Body of pancreas (tissue), 4 donors: ENCODE results near the gene RPS6KA2. TPM values are rescaled to one million over a fixed set of nuclear protein-coding genes. Genes with fewer than 3 reads are reported as not detected.

ENCODE experiments used
- ATAC-seq: fragments of 150-250 bp; one replicate; pipeline ENCODE4 v1.9.1; 2016
- DNase-seq, 4 donors: peaks; one replicate each; pipeline ENCODE4 v3.0.0-alpha.2; 2019
- H3K27ac ChIP-seq, 4 donors: fragments of 200-600 bp; sonication (generic); 1 replicate in 3 of 4; 2 replicates in 1 of 4; pipeline versions ENCODE4 v1.5.1 to v1.6.1; 2016 to 2019; ENCODE audit warnings: mild to moderate bottlenecking in 1 of 4, mixed read lengths in 1 of 4, moderate library complexity in 1 of 4
- H3K27me3 ChIP-seq, 2 donors: fragments of 200-600 bp; sonication (generic); one replicate each; pipeline ENCODE4 v1.6.0; 2016; ENCODE audit warnings: mild to moderate bottlenecking in 1 of 2
- H3K36me3 ChIP-seq, 2 donors: fragments of 200-600 bp; sonication (generic); replicated peaks in 1 of 2; 2 replicates each; pipeline ENCODE4 v1.5.1; 2016; ENCODE audit warnings: low read depth in 2 of 2; ENCODE audit not compliant: insufficient read depth in 1 of 2
- H3K4me1 ChIP-seq: fragments of 200-600 bp; sonication (generic); one replicate; pipeline ENCODE4 v1.6.0; 2016
- H3K4me3 ChIP-seq, 2 donors: fragments of 200-600 bp; sonication (generic); 1 replicate in 1 of 2; 2 replicates in 1 of 2; pipeline ENCODE4 v1.5.1; 2016 to 2019
- H3K9me3 ChIP-seq, 3 donors: fragments of 200-600 bp; sonication (generic); 1 replicate in 2 of 3; 2 replicates in 1 of 3; pipeline ENCODE4 v1.5.1; 2016
- POLR2A ChIP-seq, 3 donors: fragments of 450-650 bp; IDR thresholded peaks; one replicate each; pipeline ENCODE4 v1.6.1; 2016; ENCODE audit warnings: antibody characterized with exemption in 3 of 3, mild to moderate bottlenecking in 2 of 3
- WGBS, 2 donors: methylation state at CpG; one replicate each; pipeline ENCODE4 v1.1.5; 2017; 5-methylcytosine and 5-hydroxymethylcytosine counted together
- intact Hi-C: fragments of 100-400 bp; cut with DNase I; formaldehyde crosslinking; loops from one replicate; pipeline ENCODE4 v1.15.1; 2023
- total RNA-seq, 2 donors: library from RNA; depleted of rRNA; stranded (reverse); fragments of >200 nt; gene quantifications; one replicate each; pipeline ENCODE4 v1.1.0, GENCODE V29; 2016
- TF ChIP-seq, protein P1 (sequence below), 7 experiments: fragments of 450-650 bp in 4 of 7; fragments of 200-600 bp in 3 of 7; sonication (generic) in 3 of 7; IDR thresholded peaks; one replicate each; pipeline ENCODE4 v1.5.1; 2016 to 2019; ENCODE audit warnings: antibody characterized with exemption in 7 of 7

The RPS6KA2 gene
- total RNA-seq, 2 donors from 2014 or later, result 24.4 to 53.7 TPM

- 90 to 94% methylated on average over 6 to 24 of the region's 24 CpGs for WGBS, 2 donors
- Histone ChIP-seq H3K27me3 (no peaks in the 10 kb centered on the region), H3K4me1 (no peaks in the 10 kb centered on the region), H3K36me3 (no peaks in the 10 kb centered on the region), H3K27ac (no peak overlapping the region), H3K4me3 (no peak overlapping the region), H3K9me3 (no peaks in the 10 kb centered on the region)
- no peak for TF ChIP-seq POLR2A (IDR thresholded peaks at IDR 0.05)
- TF ChIP-seq, protein P1, sequence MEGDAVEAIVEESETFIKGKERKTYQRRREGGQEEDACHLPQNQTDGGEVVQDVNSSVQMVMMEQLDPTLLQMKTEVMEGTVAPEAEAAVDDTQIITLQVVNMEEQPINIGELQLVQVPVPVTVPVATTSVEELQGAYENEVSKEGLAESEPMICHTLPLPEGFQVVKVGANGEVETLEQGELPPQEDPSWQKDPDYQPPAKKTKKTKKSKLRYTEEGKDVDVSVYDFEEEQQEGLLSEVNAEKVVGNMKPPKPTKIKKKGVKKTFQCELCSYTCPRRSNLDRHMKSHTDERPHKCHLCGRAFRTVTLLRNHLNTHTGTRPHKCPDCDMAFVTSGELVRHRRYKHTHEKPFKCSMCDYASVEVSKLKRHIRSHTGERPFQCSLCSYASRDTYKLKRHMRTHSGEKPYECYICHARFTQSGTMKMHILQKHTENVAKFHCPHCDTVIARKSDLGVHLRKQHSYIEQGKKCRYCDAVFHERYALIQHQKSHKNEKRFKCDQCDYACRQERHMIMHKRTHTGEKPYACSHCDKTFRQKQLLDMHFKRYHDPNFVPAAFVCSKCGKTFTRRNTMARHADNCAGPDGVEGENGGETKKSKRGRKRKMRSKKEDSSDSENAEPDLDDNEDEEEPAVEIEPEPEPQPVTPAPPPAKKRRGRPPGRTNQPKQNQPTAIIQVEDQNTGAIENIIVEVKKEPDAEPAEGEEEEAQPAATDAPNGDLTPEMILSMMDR (IDR thresholded peaks at IDR 0.05), result no peak
- DNase-seq, result no peak
- intact Hi-C loops, result loop anchor here (10.0 kb wide), 1 partner anchor 49 kb away; no protein-coding TSS in a partner anchor
- no peak for ATAC-seq
These were observed 61.7 kb downstream of the RPS6KA2 start for GRCh38 chr6:166565084-166565967.

GRCh38 chr6:166563805-166564204, 63.2 kb downstream of the RPS6KA2 start:
- DNase-seq, result no peak
- Histone ChIP-seq H3K36me3 (no peaks in the 10 kb centered on the region), H3K4me1 (no peaks in the 10 kb centered on the region), H3K4me3 (no peak overlapping the region), H3K27ac (no peak overlapping the region), H3K27me3 (no peaks in the 10 kb centered on the region), H3K9me3 (no peaks in the 10 kb centered on the region)
- TF ChIP-seq POLR2A (IDR thresholded peaks at IDR 0.05), result no peak
- 80 to 91% methylated on average over 9 of the region's 9 CpGs for WGBS, 2 donors
- intact Hi-C loops, result loop anchor here (10.0 kb wide), 1 partner anchor 51 kb away; no protein-coding TSS in a partner anchor
- no peak for ATAC-seq

- Histone ChIP-seq H3K9me3 (no peaks in the 10 kb centered on the region), H3K27ac (no peak overlapping the region)
- ATAC-seq, result no peak
These were observed 63.9 kb downstream of the RPS6KA2 start for GRCh38 chr6:166563200-166563599.

DNA sequence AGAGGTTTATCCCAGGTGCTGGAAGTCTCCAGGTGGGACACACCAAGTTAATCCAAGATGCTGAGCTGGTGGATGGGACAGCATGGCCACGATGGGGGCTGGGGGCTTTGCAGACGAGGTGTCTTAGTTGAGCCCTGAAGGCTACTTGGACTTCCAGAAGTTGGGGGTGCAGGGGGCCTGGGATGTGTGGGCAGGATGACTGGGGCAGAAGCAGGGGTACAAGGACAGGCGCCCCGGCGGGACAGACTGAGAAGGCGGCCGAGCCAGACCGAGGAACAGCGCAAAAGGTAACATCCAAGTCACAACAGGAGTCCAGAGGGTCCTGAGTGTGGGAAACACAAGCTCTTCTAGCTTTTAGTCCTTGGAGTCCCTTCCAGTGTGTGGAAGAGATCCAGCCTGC, 64.3 kb downstream of the RPS6KA2 start:
- Histone ChIP-seq H3K4me3 (no peak overlapping the region), H3K36me3 (no peaks in the 10 kb centered on the region), H3K9me3 (no peaks in the 10 kb centered on the region), H3K4me1 (peaks cover under 1% of the 10 kb centered on the region), H3K27ac (no peak overlapping the region), H3K27me3 (no peaks in the 10 kb centered on the region)
- intact Hi-C loops, result loop anchor here (10.0 kb wide), 1 partner anchor 52 kb away; no protein-coding TSS in a partner anchor
- WGBS, 2 donors, result 94 to 97% methylated on average over 9 of the region's 9 CpGs
- TF ChIP-seq, protein P1 (IDR thresholded peaks at IDR 0.05), result no peak
- no peak for TF ChIP-seq POLR2A (IDR thresholded peaks at IDR 0.05)
- ATAC-seq, result no peak
- DNase-seq, result no peak

More at GRCh38 chr6:166563200-166563599, 63.9 kb downstream of the RPS6KA2 start:
- DNase-seq, result no peak
- Histone ChIP-seq H3K4me3 (no peak overlapping the region), H3K36me3 (no peaks in the 10 kb centered on the region), H3K27me3 (no peaks in the 10 kb centered on the region), H3K4me1 (no peaks in the 10 kb centered on the region)
- no peak for TF ChIP-seq POLR2A (IDR thresholded peaks at IDR 0.05)
- TF ChIP-seq, protein P1 (IDR thresholded peaks at IDR 0.05), result no peak
- intact Hi-C loops, result loop anchor here (10.0 kb wide), 1 partner anchor 52 kb away; no protein-coding TSS in a partner anchor
- WGBS, 2 donors, result 79 to 83% methylated on average over 13 to 16 of the region's 16 CpGs

DNA sequence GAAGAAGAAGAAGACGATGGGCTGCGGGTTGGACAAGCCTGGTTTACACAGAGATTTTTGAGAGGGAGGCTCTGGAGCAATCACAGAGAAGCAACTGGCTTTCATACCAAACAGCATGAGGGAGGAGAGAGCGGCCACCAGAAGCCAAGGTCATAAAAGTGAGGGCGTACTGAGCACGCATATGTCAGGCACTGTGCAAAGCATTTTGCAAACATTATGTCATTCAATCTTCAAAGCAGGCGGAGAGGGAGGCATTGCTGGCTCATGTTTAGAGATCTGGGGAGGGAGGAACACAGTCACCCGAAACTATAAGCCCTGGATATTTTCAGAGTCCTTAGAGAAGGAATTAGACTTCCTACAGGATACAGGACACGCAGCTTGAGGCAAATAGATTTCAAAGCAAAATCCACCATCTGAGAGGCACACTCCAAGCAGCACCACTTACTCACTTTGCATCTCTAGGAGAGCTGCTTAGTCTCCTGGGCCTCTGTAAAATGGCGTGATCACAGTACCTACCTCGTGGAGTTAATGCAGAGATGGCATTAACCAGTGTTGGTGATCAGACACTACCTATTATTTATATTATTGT, 65.2 kb downstream of the RPS6KA2 start:
- intact Hi-C loops, result loop anchor here (10.0 kb wide), 1 partner anchor 53 kb away; no protein-coding TSS in a partner anchor
- ATAC-seq (no peak), DNase-seq (no peak)
- 72 to 86% methylated on average over 10 of the region's 10 CpGs for WGBS, 2 donors
- H3K36me3 ChIP-seq, result no peaks in the 10 kb centered on the region
- H3K27ac ChIP-seq, result no peak overlapping the region
- TF ChIP-seq POLR2A (IDR thresholded peaks at IDR 0.05), result no peak
- TF ChIP-seq, protein P1 (IDR thresholded peaks at IDR 0.05), result no peak
- H3K4me3 ChIP-seq, result no peak overlapping the region
- H3K4me1 ChIP-seq, result peaks cover 9% of the 10 kb centered on the region
- no peaks in the 10 kb centered on the region for H3K9me3 ChIP-seq
- H3K27me3 ChIP-seq, result no peaks in the 10 kb centered on the region
